NCI-H2196 treated with DMSO at 0.1 percent for 48 hours (cell line): Measurements from ENCODE around the gene BAHCC1.

Experiments used
- DNase-seq: peaks from one replicate; lab custom pipeline; 2025; ENCODE audit not compliant: unreplicated experiment; lab: John Stamatoyannopoulos, UW

Gene BAHCC1

DNA sequence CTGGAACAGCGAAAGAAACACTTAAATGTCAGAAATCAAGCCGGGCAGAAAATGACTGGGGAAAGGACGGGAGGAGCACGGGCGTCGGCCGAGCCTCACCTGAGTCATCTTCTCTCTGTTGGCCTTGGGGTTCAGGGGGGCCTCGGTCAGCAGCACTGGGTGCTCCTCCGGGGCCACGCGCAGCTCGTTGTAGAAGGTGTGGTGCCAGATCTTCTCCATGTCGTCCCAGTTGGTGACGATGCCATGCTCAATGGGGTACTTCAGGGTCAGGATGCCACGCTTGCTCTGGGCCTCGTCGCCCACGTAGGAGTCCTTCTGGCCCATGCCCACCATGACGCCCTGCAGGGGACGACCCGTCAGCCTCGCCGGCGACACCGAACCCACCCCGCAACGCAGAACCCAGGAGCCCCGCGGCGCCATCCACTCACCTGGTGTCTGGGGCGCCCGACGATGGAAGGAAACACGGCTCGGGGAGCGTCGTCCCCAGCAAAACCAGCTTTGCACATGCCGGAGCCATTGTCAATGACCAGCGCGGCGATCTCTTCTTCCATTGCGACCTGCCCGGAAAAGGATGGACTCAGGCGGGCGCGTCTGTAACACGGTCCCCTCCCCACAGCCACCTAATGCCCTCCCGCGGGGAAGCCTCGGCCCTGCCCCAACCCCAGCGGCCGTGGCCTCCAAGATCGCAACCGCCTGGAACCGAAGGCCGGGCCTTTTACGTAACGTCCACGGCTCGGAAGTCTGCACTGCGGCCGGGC is 116.7 kb downstream of the BAHCC1 start:
- no peak for DNase-seq

DNA sequence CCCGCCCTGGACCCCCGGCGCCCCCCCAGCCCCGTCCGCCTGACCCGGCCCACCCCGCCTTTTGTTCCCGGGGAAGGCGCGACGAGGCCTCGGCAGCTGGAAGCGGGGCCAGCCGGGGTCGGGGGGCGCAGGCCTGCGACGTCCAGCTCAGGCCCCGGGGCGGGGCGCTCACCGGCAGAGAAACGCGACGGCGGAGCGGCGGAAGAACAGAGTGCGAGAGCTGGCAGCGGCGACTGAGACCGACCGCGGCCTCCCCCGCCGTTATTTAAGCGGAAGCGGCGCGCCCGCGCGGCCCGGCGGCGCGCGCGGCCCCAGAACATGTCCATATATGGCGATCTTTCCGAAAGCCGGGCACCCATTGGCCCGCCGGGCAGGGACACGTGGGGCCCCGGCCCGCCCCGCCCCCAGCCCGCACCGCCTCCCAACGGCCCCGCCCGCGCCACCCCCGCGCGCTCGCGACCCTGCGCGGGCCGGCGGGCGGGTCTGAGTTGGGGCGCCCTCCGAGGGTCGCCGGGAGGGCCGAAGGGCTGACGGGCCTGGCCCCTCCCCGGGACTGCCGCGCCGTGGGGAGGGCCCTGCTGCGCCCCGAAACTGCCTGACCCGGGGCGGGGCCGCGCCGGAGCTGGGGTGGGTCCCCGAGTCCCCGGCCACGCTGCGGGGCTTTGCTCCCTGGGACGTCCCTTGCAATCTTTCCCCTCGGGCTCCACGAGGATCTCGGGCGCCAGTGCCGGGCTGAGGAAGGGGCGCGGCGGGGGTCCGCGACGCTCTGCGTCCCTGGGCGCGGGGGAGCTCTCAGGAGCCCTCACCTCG is 117.5 kb downstream of the BAHCC1 start, which contains the start of gene ACTG1:
Gene ACTG1, minus strand, starts transcription at position 238 of the 810 bp plus-strand sequence. CDS start 445 bp downstream, outside the sequence.
- peak; percentile 90 for DNase-seq

DNA sequence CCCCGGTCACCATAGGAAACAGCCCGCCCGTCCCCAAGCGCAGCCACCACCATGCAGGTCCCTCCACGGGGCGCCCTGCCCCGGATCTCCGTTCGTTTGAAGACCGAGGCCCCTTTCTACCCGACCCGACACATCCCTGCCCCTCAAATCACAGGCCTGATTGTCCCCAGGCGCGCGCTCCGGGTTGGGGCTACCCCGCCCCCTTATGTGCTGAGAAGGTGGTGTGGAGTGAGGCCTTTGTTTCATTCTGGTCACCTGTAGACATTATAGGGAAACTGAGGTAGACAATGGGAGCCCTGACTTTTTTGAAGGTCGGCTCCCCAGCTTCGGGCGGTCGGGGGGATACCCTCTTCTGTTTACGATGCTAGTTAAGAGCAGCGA is 118.1 kb downstream of the BAHCC1 start:
- peak; percentile 74 for DNase-seq

DNA sequence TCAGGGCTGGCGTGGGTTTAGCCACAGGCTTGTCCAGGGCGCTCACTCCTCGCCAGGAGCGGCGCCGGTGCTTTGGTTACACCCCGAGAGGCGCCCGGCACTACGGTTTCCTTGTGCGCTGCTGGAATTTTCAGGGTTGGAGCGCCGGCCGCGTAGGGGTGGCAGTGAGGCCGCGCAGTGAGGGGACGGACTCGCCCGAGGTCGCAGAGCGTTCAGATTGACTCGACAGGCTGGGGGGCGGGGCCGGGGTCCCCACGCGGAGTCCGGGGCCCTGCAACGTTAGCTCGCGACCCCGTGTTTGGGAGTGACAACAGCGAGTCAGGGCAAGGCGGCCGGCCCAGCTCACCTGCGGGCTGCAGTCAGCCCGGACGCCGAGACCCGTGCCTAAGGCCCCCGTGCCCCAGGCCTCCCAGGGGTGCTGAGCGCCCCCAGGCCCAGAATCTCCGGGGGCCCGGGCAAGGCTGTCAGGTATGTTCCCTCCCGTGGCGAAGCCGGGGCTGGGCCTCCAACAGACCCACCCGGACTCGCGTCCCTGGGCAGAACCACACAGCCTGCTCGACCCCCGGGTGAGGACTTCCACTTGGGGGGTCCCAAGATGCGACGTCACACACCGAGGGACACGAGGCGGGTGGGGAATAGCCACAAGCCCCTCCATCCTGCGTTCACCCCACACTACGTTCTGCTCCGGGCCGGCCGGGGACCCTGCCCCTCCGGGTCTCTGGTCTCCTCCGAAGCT is 118.7 kb downstream of the BAHCC1 start:
- DNase-seq, result no peak

DNA sequence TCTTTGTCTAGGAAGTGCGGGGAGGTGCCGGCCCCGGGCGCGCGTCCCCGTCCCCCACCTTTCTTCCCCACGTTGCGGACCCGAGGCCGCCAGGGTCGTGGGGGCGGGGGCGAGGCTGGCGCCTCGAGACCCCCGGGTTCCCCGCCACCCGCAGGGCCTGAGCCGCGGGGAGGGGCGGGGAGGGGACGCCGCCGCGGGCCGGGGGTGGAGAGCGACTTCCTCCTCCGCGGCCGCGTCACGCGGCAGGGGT is 119.2 kb downstream of the BAHCC1 start:
- DNase-seq, result no peak

DNA sequence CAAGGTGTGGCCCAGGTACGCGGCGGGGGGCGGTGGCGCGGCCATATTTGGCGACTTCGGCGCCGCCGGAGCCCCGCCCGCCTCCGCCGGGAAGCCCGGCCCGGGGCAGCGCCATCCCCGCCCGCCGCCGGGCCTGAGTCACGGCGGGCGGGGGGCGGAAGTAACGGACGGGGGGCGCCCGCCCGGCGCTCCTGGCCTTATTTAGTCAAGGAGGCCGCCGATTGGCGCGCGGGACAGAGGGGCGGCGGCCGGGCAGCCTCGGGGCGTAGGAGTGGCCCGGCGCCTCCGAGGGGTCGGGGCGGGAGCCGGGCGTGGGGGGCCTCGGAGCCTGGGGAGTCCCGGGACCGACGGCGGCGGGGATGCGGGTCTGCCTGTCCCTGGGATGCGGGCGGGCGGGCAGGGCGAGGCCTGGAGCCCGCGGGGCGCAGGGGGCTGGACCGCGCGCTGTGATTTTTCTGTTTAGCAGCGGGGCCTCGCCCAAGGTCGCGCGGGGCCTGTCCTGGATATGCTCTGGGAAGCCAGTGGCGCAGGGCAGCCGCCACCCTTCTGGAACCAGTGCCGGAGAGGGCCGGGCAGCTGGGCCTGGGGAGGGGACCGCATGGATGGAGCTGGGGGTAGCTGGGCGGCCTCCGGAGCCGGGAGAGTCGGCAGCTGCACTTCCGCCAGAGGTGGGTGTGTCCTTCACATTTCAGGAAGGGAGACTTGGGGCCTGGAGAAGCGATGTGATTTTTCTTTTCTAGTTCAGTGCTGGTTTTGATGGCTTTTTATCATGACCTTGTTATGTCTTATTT is 119.7 kb downstream of the BAHCC1 start:
- DNase-seq, result peak; percentile 80

DNA sequence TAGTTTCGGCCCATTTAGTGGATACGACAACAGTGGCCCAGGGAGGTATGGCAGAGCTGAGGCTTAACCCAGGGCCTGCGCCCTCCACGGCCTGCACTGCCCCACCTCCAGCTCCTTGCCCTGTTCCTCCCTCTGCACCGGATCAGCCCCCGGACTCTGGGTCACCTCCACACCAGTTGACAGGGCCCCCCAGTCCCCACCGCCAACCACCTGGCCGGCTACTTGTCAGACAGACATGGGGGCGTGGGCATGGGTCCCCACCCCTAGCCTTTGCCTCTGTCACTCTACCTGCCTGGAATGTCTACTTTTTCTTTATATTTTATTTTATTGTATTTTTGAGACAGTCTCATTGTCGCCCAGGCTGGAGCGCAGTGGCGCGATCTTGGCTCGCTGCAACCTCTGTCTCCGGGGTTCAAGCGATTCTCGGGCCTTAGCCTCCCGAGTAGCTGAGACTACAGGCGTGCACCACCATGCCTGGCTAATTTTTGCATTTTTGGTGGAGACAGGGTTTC is 120.3 kb downstream of the BAHCC1 start:
- DNase-seq, result no peak
